Cerebellar nuclear complex (tissue), 1 donor: ENCODE data around the gene TTC28.

Experiments used
- DNase-seq, 2 experiments: peaks; one replicate each; lab custom pipeline; 2025; lab: John Stamatoyannopoulos, UW

TTC28 gene

GRCh38 chr22:28441720-28442263 is 237.8 kb downstream of the TTC28 start:
- DNase-seq: no peak

GRCh38 chr22:28440592-28441390 is 238.8 kb downstream of the TTC28 start:
- no peak for DNase-seq

- DNase-seq: no peak
Observed at GRCh38 chr22:28438183-28438768, 241.4 kb downstream of the TTC28 start.

- no peak for DNase-seq
Observed at GRCh38 chr22:28435982-28436381, 243.7 kb downstream of the TTC28 start.

- no peak for DNase-seq
Observed at GRCh38 chr22:28435140-28435768, 244.4 kb downstream of the TTC28 start.

- DNase-seq: no peak
Observed at GRCh38 chr22:28430466-28431025, 249.1 kb downstream of the TTC28 start.

- DNase-seq: no peak
Observed at GRCh38 chr22:28429711-28430110, 249.9 kb downstream of the TTC28 start.

GRCh38 chr22:28428271-28428670 is 251.4 kb downstream of the TTC28 start:
- DNase-seq: no peak

- DNase-seq: no peak
Observed at GRCh38 chr22:28426346-28427132, 253.1 kb downstream of the TTC28 start.

GRCh38 chr22:28425211-28425610 is 254.4 kb downstream of the TTC28 start:
- no peak for DNase-seq

- DNase-seq: no peak
Observed at GRCh38 chr22:28424427-28425080, 255.1 kb downstream of the TTC28 start.

- no peak for DNase-seq
Observed at GRCh38 chr22:28419919-28420318, 259.7 kb downstream of the TTC28 start.

- DNase-seq: no peak
Observed at GRCh38 chr22:28418008-28418407, 261.6 kb downstream of the TTC28 start.

- DNase-seq: no peak
Observed at GRCh38 chr22:28417431-28417830, 262.2 kb downstream of the TTC28 start.

GRCh38 chr22:28414913-28415312 is 264.7 kb downstream of the TTC28 start:
- no peak for DNase-seq

- DNase-seq: no peak
Observed at GRCh38 chr22:28413612-28414399, 265.8 kb downstream of the TTC28 start.

- DNase-seq: no peak
Observed at GRCh38 chr22:28412109-28412508, 267.5 kb downstream of the TTC28 start.

- no peak for DNase-seq
Observed at GRCh38 chr22:28411125-28411524, 268.5 kb downstream of the TTC28 start.

- no peak for DNase-seq
Observed at GRCh38 chr22:28410050-28410816, 269.4 kb downstream of the TTC28 start.

- no peak for DNase-seq
Observed at GRCh38 chr22:28408709-28409108, 270.9 kb downstream of the TTC28 start.
